Nucleus accumbens (tissue), 56 donors: ENCODE data around the gene MRPS15.
A peak's percentile ranks its signal among the peaks of the same experiment; 100 is the strongest.
"Not testable (repeated sequence)": the region's sequence is repeated elsewhere in the genome, so short reads cannot be mapped to it uniquely, and the experiment has no call there.

Source experiments
- DNase-seq, 56 donors: peaks; one replicate each; lab custom pipeline; 2025; lab: John Stamatoyannopoulos, UW

MRPS15 gene

GRCh38 chr1:36463803-36464604, at the start of gene MRPS15:
TSS of gene MRPS15 (minus strand) at chr1:36464384. CDS start at chr1:36464275, 109 bp downstream.
- DNase-seq = peak; percentile 57 to 98 (median 92)

- DNase-seq = no peak
Measured at GRCh38 chr1:36512842-36513241, 48.7 kb upstream of the MRPS15 start.

- DNase-seq = no peak
Measured at GRCh38 chr1:36511804-36512798, 47.9 kb upstream of the MRPS15 start.

- not testable (repeated sequence) for DNase-seq
Measured at GRCh38 chr1:36511220-36511619, 47.0 kb upstream of the MRPS15 start.

GRCh38 chr1:36510418-36510817, 46.2 kb upstream of the MRPS15 start:
- no peak for DNase-seq

GRCh38 chr1:36508257-36508656, 44.1 kb upstream of the MRPS15 start:
- DNase-seq = no peak

GRCh38 chr1:36506276-36506920, 42.2 kb upstream of the MRPS15 start:
- DNase-seq = no peak

- no peak for DNase-seq
Measured at GRCh38 chr1:36503733-36504132, 39.5 kb upstream of the MRPS15 start.

- no peak for DNase-seq
Measured at GRCh38 chr1:36503159-36503558, 39.0 kb upstream of the MRPS15 start.

GRCh38 chr1:36502616-36503015, 38.4 kb upstream of the MRPS15 start:
- DNase-seq = no peak

GRCh38 chr1:36501911-36502310, 37.7 kb upstream of the MRPS15 start:
- DNase-seq = not testable (repeated sequence)

GRCh38 chr1:36497207-36497606, 33.0 kb upstream of the MRPS15 start:
- no peak for DNase-seq

GRCh38 chr1:36494971-36495370, 30.8 kb upstream of the MRPS15 start:
- DNase-seq = no peak

- no peak for DNase-seq
Measured at GRCh38 chr1:36493524-36493923, 29.3 kb upstream of the MRPS15 start.

- no peak for DNase-seq
Measured at GRCh38 chr1:36492491-36492890, 28.3 kb upstream of the MRPS15 start.

GRCh38 chr1:36489258-36490051, 25.3 kb upstream of the MRPS15 start:
- not testable (repeated sequence) for DNase-seq

- DNase-seq = no peak
Measured at GRCh38 chr1:36487906-36488305, 23.7 kb upstream of the MRPS15 start.

GRCh38 chr1:36487336-36487725, 23.1 kb upstream of the MRPS15 start:
- DNase-seq = not testable (repeated sequence)

GRCh38 chr1:36486439-36487335, 22.5 kb upstream of the MRPS15 start:
- peak in 23 of 56 donors; percentile 4 to 54 (median 23) for DNase-seq
